ENCODE data around the gene RPL12. TPM values are rescaled to one million over a fixed set of nuclear protein-coding genes. Genes with fewer than 3 reads are reported as not detected.
"Not testable (repeated sequence)": the region's sequence is repeated elsewhere in the genome, so short reads cannot be mapped to it uniquely, and the experiment has no call there.

The RPL12 gene
- total and polyA plus RNA-seq, 2 donors (not counting 1 experiment from before 2014, with no cell fraction given), result 1,387 to 1,973 TPM

- H4K20me1 ChIP-seq (ENCODE audit: control insufficient read depth, extremely low read depth, insufficient read depth, low read length), result no peaks in the 10 kb centered on the region
- H3K9ac ChIP-seq (ENCODE audit: insufficient read depth, low read length), result no peak overlapping the region
- H3K79me2 ChIP-seq (ENCODE audit: control insufficient read depth, insufficient read depth, low read length), result no peaks in the 10 kb centered on the region
- peaks cover 7% of the 10 kb centered on the region for H3K36me3 ChIP-seq (ENCODE audit: control insufficient read depth, insufficient read depth, low read length)
- H3K4me3 ChIP-seq (replicated peaks in 1 of 4; ENCODE audit: control extremely low read depth in 1 of 4, insufficient read depth in 1 of 4, low read depth in 3 of 4, low read length in 4 of 4), result no peak overlapping the region
- no peak overlapping the region for H3K4me2 ChIP-seq (ENCODE audit: extremely low read depth, insufficient read depth, low read length)
- no peaks in the 10 kb centered on the region for H3K9me3 ChIP-seq (ENCODE audit: control insufficient read depth, insufficient read depth, low read depth, low read length)
- no peak for TF ChIP-seq EZH2 (IDR thresholded peaks at IDR 0.05; ENCODE audit: low read length, missing control alignments)
- H3K4me1 ChIP-seq (ENCODE audit: control insufficient read depth, extremely low read depth, insufficient read depth, low read length), result no peaks in the 10 kb centered on the region
- DNase-seq (ENCODE audit: low read depth in 2 of 2), result no peak
- no peak overlapping the region for H3K27ac ChIP-seq (ENCODE audit: insufficient read depth, low read length)
- H3K27me3 ChIP-seq (ENCODE audit: control insufficient read depth, insufficient read depth, low read length), result no peaks in the 10 kb centered on the region
- H2AFZ ChIP-seq (ENCODE audit: low read length), result no peak overlapping the region
These were observed 16.4 kb upstream of the RPL12 start for GRCh38 chr9:127467621-127468020.

- DNase-seq (ENCODE audit: low read depth in 2 of 2); H3K79me2 ChIP-seq (ENCODE audit: control insufficient read depth, insufficient read depth, low read length); H3K9ac ChIP-seq (ENCODE audit: insufficient read depth, low read length); H3K4me3 ChIP-seq (replicated peaks in 1 of 4; ENCODE audit: control extremely low read depth in 1 of 4, insufficient read depth in 1 of 4, low read depth in 3 of 4, low read length in 4 of 4); H2AFZ ChIP-seq (ENCODE audit: low read length); H3K4me1 ChIP-seq (ENCODE audit: control insufficient read depth, extremely low read depth, insufficient read depth, low read length); H3K27ac ChIP-seq (ENCODE audit: insufficient read depth, low read length); H3K9me3 ChIP-seq (ENCODE audit: control insufficient read depth, insufficient read depth, low read depth, low read length); H3K27me3 ChIP-seq (ENCODE audit: control insufficient read depth, insufficient read depth, low read length); H3K4me2 ChIP-seq (ENCODE audit: extremely low read depth, insufficient read depth, low read length); H4K20me1 ChIP-seq (ENCODE audit: control insufficient read depth, extremely low read depth, insufficient read depth, low read length): not testable (repeated sequence)
- H3K36me3 ChIP-seq (ENCODE audit: control insufficient read depth, insufficient read depth, low read length), result peaks cover 12% of the 10 kb centered on the region
These were observed 15.3 kb upstream of the RPL12 start for GRCh38 chr9:127466407-127466917.

GRCh38 chr9:127463911-127464310 lies 12.7 kb upstream of the RPL12 start:
- no peak overlapping the region for H3K27ac ChIP-seq (ENCODE audit: insufficient read depth, low read length)
- H3K9me3 ChIP-seq (ENCODE audit: control insufficient read depth, insufficient read depth, low read depth, low read length), result no peaks in the 10 kb centered on the region
- H3K9ac ChIP-seq (ENCODE audit: insufficient read depth, low read length), result no peak overlapping the region
- no peaks in the 10 kb centered on the region for H3K79me2 ChIP-seq (ENCODE audit: control insufficient read depth, insufficient read depth, low read length)
- no peak overlapping the region for H3K4me3 ChIP-seq (replicated peaks in 1 of 4; ENCODE audit: control extremely low read depth in 1 of 4, insufficient read depth in 1 of 4, low read depth in 3 of 4, low read length in 4 of 4)
- no peaks in the 10 kb centered on the region for H3K4me1 ChIP-seq (ENCODE audit: control insufficient read depth, extremely low read depth, insufficient read depth, low read length)
- TF ChIP-seq EZH2 (IDR thresholded peaks at IDR 0.05; ENCODE audit: low read length, missing control alignments), result no peak
- TF ChIP-seq CTCF (conservative IDR thresholded peaks at IDR 0.05 in 1 of 2, IDR thresholded peaks at IDR 0.05 in 1 of 2; ENCODE audit: low read depth in 1 of 2, low read length in 2 of 2), result no peak
- DNase-seq (ENCODE audit: low read depth in 2 of 2), result peak; percentile 28 to 79
- H3K4me2 ChIP-seq (ENCODE audit: extremely low read depth, insufficient read depth, low read length), result no peak overlapping the region
- peaks cover 14% of the 10 kb centered on the region for H3K36me3 ChIP-seq (ENCODE audit: control insufficient read depth, insufficient read depth, low read length)
- H2AFZ ChIP-seq (ENCODE audit: low read length), result no peak overlapping the region
- H3K27me3 ChIP-seq (ENCODE audit: control insufficient read depth, insufficient read depth, low read length), result no peaks in the 10 kb centered on the region
- no peaks in the 10 kb centered on the region for H4K20me1 ChIP-seq (ENCODE audit: control insufficient read depth, extremely low read depth, insufficient read depth, low read length)

GRCh38 chr9:127463382-127463781 lies 12.2 kb upstream of the RPL12 start:
- Histone ChIP-seq H3K36me3 (ENCODE audit: control insufficient read depth, insufficient read depth, low read length) (peaks cover 14% of the 10 kb centered on the region), H3K4me3 (replicated peaks in 1 of 4; ENCODE audit: control extremely low read depth in 1 of 4, insufficient read depth in 1 of 4, low read depth in 3 of 4, low read length in 4 of 4) (no peak overlapping the region), H3K79me2 (ENCODE audit: control insufficient read depth, insufficient read depth, low read length) (no peaks in the 10 kb centered on the region), H3K27ac (ENCODE audit: insufficient read depth, low read length) (no peak overlapping the region), H2AFZ (ENCODE audit: low read length) (no peak overlapping the region), H4K20me1 (ENCODE audit: control insufficient read depth, extremely low read depth, insufficient read depth, low read length) (no peaks in the 10 kb centered on the region), H3K9me3 (ENCODE audit: control insufficient read depth, insufficient read depth, low read depth, low read length) (no peaks in the 10 kb centered on the region), H3K9ac (ENCODE audit: insufficient read depth, low read length) (no peak overlapping the region), H3K4me1 (ENCODE audit: control insufficient read depth, extremely low read depth, insufficient read depth, low read length) (no peaks in the 10 kb centered on the region), H3K27me3 (ENCODE audit: control insufficient read depth, insufficient read depth, low read length) (no peaks in the 10 kb centered on the region), H3K4me2 (ENCODE audit: extremely low read depth, insufficient read depth, low read length) (no peak overlapping the region)
- no peak for DNase-seq (ENCODE audit: low read depth in 2 of 2)
- TF ChIP-seq EZH2 (IDR thresholded peaks at IDR 0.05; ENCODE audit: low read length, missing control alignments), result no peak
- TF ChIP-seq CTCF (conservative IDR thresholded peaks at IDR 0.05 in 1 of 2, IDR thresholded peaks at IDR 0.05 in 1 of 2; ENCODE audit: low read depth in 1 of 2, low read length in 2 of 2), result no peak
